HepG2 (cell line): ENCODE measurements around the gene SLBP. TPM values are rescaled to one million over a fixed set of nuclear protein-coding genes. Genes with fewer than 3 reads are reported as not detected.

ENCODE experiments used
- ARID3A ChIP-seq: IDR thresholded peaks from 2 replicates; pipeline ENCODE4 v1.6.1; 2012; ENCODE audit warnings: low read depth, low read length, improper control_type of control experiment
- CEBPZ ChIP-seq: IDR thresholded peaks from 2 replicates; pipeline ENCODE4 v1.6.1; 2012; ENCODE audit warnings: low read length, improper control_type of control experiment
- IRF2 ChIP-seq: IDR thresholded peaks from 2 replicates; pipeline ENCODE4 v1.6.1; 2018; ENCODE audit warnings: missing genetic modification reagents, missing compliant biosample characterization
- KAT8 ChIP-seq: IDR thresholded peaks from 2 replicates; pipeline ENCODE4 v1.6.1; 2016; ENCODE audit warnings: missing genetic modification reagents, missing compliant biosample characterization
- KLF13 ChIP-seq: sonication (generic); formaldehyde crosslinking; IDR thresholded peaks from 2 replicates; pipeline ENCODE4 v1.4.0; 2020; ENCODE audit warnings: mild to moderate bottlenecking, missing genetic modification reagents
- SMAD1 ChIP-seq: sonication (generic); formaldehyde crosslinking; IDR thresholded peaks from 2 replicates; pipeline ENCODE4 v1.4.0; 2020; ENCODE audit warnings: missing genetic modification reagents, low read depth, mild to moderate bottlenecking, borderline replicate concordance
- TCF12 ChIP-seq, 2 experiments: fragments of 450-650 bp in 1 of 2; sonication (generic) in 1 of 2; formaldehyde crosslinking in 1 of 2; IDR thresholded peaks; 2 replicates each; pipeline versions ENCODE4 v1.6.1 to v1.8.0; 2017 to 2022; ENCODE audit warnings: antibody characterized with exemption in 1 of 2, mild to moderate bottlenecking in 1 of 2, missing genetic modification reagents in 1 of 2, moderate library complexity in 1 of 2
- ZNF562 ChIP-seq: sonication (generic); formaldehyde crosslinking; IDR thresholded peaks from 2 replicates; pipeline ENCODE4 v1.8.0; 2022; ENCODE audit warnings: missing genetic modification reagents, borderline replicate concordance
- ZNF772 ChIP-seq: sonication (generic); formaldehyde crosslinking; IDR thresholded peaks from 2 replicates; pipeline ENCODE4 v1.5.0; 2020; ENCODE audit warnings: mild to moderate bottlenecking, missing genetic modification reagents
- ZSCAN12 ChIP-seq: sonication (generic); formaldehyde crosslinking; IDR thresholded peaks from 2 replicates; pipeline ENCODE4 v1.9.0; 2021; ENCODE audit warnings: mild to moderate bottlenecking, missing genetic modification reagents
- polyA plus RNA-seq, 8 experiments: library from polyadenylated mRNA; depleted of rRNA in 3 of 8; stranded (reverse) in 7 of 8; unstranded in 1 of 8; fragments of >200 nt; fragmentation: Illumina TruSeq in 4 of 8; extraction: Trizol in 4 of 8; gene quantifications; 2 replicates each; pipeline versions ENCODE4 v1.2.1 to v1.2.3, GENCODE V29; 2011 to 2016; ENCODE audit warnings: low read depth in 4 of 8, missing spikeins in 1 of 8, mixed read lengths in 1 of 8; ENCODE audit not compliant: insufficient read depth in 1 of 8
- total RNA-seq, 5 experiments: library from RNA; depleted of rRNA; stranded (reverse); fragments of >200 nt; fragmentation: Illumina TruSeq; extraction: Trizol; gene quantifications; 2 replicates each; pipeline ENCODE4 v1.2.3, GENCODE V29; 2016; ENCODE audit warnings: low read depth in 1 of 5
- TF ChIP-seq, protein P1 (sequence below): sonication (generic); formaldehyde crosslinking; IDR thresholded peaks from 2 replicates; pipeline ENCODE4 v1.8.0; 2022; ENCODE audit warnings: low read depth, missing genetic modification reagents
- TF ChIP-seq, protein P2 (sequence below): sonication (generic); formaldehyde crosslinking; conservative IDR thresholded peaks from 2 replicates; pipeline ENCODE4 v1.4.0; 2020; ENCODE audit warnings: missing genetic modification reagents
- TF ChIP-seq, protein P3 (sequence below): sonication (generic); formaldehyde crosslinking; IDR thresholded peaks from 2 replicates; pipeline ENCODE4 v1.4.0; 2020; ENCODE audit warnings: low read depth, mild to moderate bottlenecking, missing genetic modification reagents

SLBP gene
- total and polyA plus RNA-seq, 2 of the 13 experiments (the other 11 are each of a cell fraction or from before 2014, with no cell fraction given) = 43.9 to 104 TPM

GRCh38 chr4:1712216-1713002 lies at the start of gene SLBP (continued):
- TF ChIP-seq CEBPZ (no peak), SMAD1 (CRISPR knock-in tag) (no peak), ZSCAN12 (peak; percentile 98), KAT8 (CRISPR knock-in tag) (peak; percentile 94), IRF2 (CRISPR knock-in tag) (peak; percentile 47; the same call in 1 of the 2 replicates), TCF12 (IDR thresholded peaks at IDR 0.05) (no peak), TCF12 (CRISPR knock-in tag; IDR thresholded peaks at IDR 0.05) (peak; percentile 63; the same call in 1 of the 2 replicates), ARID3A (no peak), KLF13 (CRISPR knock-in tag) (no peak; the same call in 1 of the 2 replicates), ZNF772 (CRISPR knock-in tag) (peak; percentile 99), ZNF562 (CRISPR knock-in tag) (peak; percentile 86; the same call in 1 of the 2 replicates)
- TF ChIP-seq, protein P1, sequence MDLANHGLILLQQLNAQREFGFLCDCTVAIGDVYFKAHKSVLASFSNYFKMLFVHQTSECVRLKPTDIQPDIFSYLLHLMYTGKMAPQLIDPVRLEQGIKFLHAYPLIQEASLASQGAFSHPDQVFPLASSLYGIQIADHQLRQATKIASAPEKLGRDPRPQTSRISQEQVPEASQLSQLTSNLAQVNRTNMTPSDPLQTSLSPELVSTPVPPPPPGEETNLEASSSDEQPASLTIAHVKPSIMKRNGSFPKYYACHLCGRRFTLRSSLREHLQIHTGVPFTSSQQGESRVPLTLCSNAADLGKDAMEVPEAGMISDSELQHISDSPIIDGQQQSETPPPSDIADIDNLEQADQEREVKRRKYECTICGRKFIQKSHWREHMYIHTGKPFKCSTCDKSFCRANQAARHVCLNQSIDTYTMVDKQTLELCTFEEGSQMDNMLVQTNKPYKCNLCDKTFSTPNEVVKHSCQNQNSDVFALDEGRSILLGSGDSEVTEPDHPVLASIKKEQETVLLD (CRISPR knock-in tag) = peak; percentile 91; the same call in 1 of the 2 replicates
- TF ChIP-seq, protein P2, sequence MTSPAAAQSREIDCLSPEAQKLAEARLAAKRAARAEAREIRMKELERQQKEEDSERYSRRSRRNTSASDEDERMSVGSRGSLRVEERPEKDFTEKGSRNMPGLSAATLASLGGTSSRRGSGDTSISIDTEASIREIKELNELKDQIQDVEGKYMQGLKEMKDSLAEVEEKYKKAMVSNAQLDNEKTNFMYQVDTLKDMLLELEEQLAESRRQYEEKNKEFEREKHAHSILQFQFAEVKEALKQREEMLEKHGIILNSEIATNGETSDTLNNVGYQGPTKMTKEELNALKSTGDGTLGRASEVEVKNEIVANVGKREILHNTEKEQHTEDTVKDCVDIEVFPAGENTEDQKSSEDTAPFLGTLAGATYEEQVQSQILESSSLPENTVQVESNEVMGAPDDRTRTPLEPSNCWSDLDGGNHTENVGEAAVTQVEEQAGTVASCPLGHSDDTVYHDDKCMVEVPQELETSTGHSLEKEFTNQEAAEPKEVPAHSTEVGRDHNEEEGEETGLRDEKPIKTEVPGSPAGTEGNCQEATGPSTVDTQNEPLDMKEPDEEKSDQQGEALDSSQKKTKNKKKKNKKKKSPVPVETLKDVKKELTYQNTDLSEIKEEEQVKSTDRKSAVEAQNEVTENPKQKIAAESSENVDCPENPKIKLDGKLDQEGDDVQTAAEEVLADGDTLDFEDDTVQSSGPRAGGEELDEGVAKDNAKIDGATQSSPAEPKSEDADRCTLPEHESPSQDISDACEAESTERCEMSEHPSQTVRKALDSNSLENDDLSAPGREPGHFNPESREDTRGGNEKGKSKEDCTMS (CRISPR knock-in tag) = peak; percentile 11; the same call in 1 of the 2 replicates
- TF ChIP-seq, protein P3, sequence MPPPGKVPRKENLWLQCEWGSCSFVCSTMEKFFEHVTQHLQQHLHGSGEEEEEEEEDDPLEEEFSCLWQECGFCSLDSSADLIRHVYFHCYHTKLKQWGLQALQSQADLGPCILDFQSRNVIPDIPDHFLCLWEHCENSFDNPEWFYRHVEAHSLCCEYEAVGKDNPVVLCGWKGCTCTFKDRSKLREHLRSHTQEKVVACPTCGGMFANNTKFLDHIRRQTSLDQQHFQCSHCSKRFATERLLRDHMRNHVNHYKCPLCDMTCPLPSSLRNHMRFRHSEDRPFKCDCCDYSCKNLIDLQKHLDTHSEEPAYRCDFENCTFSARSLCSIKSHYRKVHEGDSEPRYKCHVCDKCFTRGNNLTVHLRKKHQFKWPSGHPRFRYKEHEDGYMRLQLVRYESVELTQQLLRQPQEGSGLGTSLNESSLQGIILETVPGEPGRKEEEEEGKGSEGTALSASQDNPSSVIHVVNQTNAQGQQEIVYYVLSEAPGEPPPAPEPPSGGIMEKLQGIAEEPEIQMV (CRISPR knock-in tag) = peak; percentile 93
